MM.1S (cell line): Measurements from ENCODE around the gene ZBTB44.

Source experiments
- EZH2 ChIP-seq: fragments of 300-600 bp; sonication (generic); optimal IDR thresholded peaks from 2 replicates; pipeline ENCODE3; 2017; ENCODE audit warnings: low read depth, mild to moderate bottlenecking, antibody characterized with exemption, low read length, mixed read lengths
- TF ChIP-seq, protein P1 (sequence below): fragments of 300-600 bp; sonication (generic); IDR thresholded peaks from 2 replicates; pipeline ENCODE4 v1.5.1; 2016; ENCODE audit warnings: antibody characterized with exemption, low read length, mixed read lengths

GRCh38 chr11:130234315-130234714 is 80.4 kb downstream of the ZBTB44 start:
- TF ChIP-seq, protein P1, sequence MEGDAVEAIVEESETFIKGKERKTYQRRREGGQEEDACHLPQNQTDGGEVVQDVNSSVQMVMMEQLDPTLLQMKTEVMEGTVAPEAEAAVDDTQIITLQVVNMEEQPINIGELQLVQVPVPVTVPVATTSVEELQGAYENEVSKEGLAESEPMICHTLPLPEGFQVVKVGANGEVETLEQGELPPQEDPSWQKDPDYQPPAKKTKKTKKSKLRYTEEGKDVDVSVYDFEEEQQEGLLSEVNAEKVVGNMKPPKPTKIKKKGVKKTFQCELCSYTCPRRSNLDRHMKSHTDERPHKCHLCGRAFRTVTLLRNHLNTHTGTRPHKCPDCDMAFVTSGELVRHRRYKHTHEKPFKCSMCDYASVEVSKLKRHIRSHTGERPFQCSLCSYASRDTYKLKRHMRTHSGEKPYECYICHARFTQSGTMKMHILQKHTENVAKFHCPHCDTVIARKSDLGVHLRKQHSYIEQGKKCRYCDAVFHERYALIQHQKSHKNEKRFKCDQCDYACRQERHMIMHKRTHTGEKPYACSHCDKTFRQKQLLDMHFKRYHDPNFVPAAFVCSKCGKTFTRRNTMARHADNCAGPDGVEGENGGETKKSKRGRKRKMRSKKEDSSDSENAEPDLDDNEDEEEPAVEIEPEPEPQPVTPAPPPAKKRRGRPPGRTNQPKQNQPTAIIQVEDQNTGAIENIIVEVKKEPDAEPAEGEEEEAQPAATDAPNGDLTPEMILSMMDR, result no peak
- no peak for TF ChIP-seq EZH2
